HPDE6-E6E7 (cell line): Measurements from ENCODE around the gene RILPL1.
"Not testable (repeated sequence)": the region's sequence is repeated elsewhere in the genome, so short reads cannot be mapped to it uniquely, and the experiment has no call there.

Experiments used
- DNase-seq: peaks from one replicate; pipeline ENCODE4 v3.0.0; 2011; ENCODE audit warnings: missing footprints; ENCODE audit errors: extremely low spot score

Gene RILPL1

DNA sequence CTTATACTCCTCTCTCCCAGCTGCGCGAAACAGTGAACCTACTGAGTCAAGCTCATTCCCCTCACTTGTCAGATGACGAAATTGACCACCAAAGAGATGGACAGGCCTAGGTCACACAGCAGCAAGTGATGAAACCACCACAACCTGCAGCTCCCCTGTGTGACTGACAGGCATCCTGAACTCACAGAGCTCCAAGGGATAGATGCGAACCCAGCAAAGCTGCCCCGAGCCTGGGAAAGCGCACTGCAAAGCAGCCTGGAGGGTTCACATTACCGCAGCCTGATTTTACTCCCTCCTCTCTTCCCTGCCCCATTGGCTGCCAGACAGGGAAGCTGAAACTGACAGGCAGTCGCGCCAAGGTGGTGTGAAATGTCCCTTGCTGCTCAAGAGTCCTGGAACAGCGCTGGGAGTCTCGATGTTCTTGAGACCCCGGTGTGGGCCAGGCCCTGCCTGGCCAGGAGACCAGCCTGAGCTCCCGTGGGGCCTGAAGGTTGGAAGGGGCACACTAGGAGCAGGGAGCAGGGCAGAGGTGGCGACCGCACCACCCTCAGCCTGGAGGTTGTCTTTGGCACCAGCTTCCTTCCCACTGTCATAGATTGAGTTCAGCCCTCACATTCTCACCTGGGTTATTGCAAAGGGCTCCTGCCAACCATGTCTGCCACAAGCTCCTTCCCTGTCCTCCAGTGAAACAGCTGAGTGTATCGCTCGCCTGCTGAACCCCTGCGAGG is 39.2 kb downstream of the RILPL1 start:
- DNase-seq, result no peak

DNA sequence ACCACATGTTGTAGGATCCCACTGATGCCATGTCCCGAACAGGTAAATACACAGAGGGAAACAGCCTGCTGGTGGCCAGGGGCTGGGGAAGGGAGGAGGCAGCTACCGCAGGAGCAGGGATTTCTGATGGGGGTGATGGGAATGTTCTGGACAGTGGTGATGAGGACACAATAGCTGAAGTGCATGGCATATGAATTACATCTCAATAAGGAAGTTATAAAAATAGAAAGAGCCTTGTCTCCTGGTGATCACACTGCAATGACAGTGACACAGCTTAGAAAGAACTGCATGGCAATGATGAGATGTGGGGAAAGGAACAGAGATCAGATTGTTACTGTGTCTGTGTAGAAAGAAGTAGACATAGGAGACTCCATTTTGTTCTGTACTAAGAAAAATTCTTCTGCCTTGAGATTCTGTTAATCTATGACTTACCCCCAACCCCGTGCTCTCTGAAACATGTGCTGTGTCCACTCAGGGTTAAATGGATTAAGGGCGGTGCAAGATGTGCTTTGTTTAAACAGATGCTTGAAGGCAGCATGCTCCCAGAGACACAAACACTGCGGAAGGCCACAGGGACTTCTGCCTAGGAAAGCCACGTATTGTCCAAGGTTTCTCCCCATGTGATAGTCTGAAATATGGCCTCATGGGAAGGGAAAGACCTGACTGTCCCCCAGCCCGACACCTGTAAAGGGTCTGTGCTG is 41.0 kb downstream of the RILPL1 start:
- DNase-seq, result not testable (repeated sequence)

DNA sequence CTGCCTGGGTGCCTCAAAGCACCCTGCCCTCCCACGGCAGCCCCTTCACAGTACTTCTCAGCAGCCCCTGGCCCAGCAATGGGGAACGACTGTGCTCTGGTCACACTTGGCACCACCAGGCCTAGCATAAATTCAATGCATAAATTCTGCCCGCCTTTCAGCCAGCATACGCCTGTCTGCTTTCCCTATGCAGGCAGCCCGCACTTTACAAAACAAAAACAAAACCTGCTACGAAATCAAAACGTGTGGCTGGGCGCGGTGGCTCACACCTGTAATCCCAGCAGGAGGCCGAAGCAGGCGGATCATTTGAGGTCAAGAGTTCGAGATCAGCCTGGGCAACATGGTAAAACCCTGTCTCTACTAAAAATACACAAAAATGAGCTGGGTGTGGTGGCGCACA is 42.0 kb downstream of the RILPL1 start:
- DNase-seq, result no peak

DNA sequence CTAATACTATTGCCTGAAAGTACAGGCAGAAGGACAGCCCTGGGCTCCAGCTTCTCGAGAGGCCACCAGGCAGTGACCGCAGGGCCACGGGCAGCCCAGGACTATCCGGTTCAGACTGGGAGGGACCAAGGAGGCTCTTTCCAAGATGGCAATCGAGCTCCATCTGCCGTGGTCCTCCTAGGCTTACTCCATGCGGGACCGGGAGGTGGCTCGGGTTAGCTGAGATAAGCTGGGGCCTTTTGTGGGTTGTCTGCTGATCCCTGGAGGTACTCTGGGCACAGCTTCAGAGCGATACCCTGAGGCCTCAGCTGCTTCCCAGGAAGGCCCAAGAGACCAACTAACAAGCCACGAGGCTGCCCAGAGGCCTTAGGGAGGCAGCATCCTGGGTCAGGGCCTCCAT is 42.5 kb downstream of the RILPL1 start:
- no peak for DNase-seq

DNA sequence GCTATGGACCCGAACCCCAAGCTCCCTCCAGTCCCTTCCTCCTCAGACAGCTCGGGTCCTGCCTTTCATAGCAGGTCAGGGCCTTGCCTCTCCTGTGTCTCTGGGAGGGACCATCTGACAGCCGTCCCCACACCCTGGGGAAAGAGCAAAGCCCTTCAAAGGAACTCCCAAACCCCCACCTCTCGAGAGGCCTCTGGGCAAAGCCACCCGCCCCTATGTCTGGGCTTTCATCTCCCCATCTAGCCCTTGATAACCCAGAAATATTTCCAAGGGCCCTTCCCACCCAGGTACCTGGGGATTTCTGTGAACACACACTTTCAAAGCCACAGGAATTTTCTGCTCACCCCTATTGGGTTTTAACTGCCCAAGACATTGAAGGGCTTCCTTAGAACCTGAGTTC is 43.4 kb downstream of the RILPL1 start:
- DNase-seq, result no peak

DNA sequence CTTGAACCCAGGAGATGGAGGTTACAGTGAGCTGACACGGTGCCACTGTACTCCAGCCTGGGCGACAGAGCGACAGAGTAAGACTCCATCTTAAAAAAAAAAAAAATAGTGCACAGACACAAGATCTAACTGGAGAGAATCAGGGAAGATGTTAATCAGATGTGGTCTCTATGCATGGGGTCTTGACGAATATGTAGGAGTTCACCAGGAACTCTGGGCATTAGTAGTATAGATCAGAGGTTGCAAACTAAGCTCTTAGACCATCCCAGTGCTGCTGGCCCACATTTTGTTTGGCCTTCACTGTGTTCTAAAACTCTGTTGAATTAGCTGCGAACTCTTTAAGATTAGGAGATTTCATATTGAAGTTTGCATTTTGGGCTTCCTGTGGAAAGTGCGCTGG is 43.9 kb downstream of the RILPL1 start:
- no peak for DNase-seq

DNA sequence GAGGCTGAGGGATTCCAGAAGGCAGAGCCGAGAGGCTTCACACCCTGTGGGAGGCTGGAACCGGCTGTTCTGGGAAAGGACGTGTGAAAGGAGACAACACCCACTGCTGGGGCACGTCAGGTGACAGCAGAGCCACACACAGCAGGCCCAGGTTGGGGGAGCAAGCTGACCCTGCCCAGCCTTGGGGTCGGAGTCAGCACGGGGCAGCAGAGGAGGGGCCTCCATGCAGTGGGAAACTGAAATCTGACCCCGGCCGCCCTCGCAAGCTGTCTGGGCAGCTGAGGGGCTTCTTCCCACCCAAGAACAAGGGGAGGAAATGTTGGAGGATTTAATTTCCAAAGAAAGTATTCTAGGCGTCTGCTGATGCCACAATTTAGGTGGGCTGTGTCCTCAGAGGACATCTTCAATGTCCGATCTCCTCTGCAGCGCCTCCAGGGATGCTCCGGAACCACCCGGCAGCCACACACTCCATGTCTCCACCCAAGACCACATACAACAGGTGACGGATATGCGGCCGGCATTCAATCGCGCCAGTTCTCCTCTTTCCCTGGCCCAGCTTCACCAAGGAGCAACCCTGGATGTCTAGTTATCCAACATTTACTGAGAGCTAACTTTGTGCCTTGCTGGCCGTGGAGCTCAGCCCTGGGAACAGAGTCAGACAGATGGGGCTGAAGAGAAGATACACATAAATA is 44.8 kb downstream of the RILPL1 start:
- DNase-seq, result no peak

DNA sequence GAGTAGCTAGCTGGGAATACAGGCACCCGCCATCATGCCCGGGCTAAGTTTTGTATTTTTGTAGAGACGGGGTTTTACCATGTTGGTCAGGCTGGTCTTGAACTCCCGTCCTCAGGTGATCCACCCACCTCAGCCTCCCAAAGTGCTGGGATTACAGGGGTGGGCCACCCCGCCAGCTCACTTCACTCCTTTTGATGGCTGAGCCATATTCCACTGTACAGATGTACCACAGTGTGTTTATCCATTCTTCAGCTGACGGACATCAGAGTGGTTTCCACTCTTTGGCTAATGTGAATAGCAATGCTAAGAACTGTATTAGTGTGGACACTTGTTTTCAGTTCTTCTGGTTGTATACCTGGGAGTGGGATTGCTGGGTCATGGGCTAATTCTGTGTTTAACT is 46.1 kb downstream of the RILPL1 start:
- no peak for DNase-seq

DNA sequence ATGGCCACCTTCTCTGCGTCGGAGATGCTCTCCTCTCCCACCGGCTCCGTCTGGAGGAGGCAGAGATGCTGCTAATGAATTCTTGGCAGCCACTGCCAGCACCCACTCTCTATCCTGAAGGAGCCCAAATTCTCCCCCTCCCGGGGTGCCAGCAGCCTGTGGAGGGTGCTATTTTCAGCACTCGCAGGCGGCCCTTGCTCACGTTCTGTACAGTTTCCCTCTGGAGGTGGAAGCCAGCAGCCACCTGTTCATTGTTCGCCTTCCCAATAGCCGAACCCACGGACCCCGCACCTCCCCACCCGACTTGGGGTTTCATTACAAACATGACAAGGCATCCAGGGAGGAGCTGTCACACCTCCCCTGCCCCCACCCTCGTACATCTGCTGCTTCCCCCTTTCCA is 47.8 kb downstream of the RILPL1 start:
- DNase-seq, result no peak

DNA sequence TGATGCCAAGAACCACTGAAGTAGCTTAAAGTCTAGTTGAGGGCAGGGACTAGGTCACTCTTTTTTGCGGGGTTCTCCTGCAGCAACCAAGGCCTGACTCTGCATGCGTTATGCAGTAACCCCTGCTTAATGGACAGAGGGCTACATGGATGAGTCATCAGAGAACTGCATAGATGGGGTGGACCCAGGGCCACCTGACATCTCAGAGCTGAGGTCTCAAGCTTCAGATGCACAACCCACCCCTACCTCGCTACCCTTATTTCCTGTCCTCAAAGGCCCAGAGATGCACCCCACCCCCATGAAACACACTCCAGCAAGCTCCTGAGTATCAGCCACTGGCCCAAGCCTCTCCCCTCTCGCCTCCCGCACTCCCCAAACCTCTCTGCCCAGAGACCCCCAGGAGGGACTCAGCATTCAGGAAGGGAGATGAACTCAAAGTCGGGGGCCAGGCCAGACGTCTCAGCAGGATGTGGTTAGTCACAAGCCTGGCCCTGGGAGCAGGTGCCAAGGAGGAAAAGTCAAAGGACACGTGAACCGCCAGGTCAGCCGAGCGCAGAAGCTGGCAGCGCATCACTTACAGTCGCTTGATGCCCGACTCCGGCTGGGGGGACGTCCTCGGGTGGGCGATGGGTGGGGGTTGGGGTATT is 49.8 kb downstream of the RILPL1 start:
- no peak for DNase-seq

DNA sequence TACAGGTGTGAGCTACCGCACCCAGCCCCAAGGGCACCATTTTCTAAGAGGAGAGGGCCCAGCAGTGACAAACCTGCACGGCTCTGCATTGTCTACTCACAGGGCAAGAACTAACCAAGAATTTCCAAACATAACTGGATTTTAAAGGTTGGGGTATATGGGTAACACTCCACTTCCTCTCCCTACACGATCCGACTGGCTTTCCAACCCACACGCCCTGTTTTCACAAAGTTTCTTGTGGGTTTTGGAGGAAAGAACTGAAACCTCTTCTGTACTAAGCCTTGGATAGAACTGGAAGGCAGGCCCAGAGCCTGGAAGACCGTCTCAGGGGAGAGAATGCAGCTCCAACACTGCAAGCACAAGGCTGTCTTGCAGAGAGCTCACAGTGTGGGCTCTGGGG is 50.6 kb downstream of the RILPL1 start:
- no peak for DNase-seq

DNA sequence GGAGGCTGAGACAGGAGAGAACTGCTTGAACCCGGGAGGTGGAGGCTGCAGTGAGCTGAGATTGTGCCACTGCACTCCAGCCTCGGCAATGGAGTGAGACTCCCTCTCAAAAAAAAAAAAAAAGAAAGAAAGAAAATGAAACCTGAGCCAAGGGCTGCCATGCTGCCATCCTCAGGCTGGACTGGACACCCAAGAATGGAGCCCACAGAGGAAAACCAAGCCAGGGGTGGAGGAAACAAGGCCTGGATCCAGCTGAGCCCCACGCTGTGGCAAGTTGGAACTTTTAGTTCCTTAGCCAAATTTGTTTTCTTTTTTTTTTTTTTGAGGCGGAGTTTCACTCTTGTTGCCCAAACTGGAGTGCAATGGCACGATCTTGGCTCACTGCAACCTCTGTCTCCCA is 52.3 kb downstream of the RILPL1 start:
- DNase-seq, result not testable (repeated sequence)

DNA sequence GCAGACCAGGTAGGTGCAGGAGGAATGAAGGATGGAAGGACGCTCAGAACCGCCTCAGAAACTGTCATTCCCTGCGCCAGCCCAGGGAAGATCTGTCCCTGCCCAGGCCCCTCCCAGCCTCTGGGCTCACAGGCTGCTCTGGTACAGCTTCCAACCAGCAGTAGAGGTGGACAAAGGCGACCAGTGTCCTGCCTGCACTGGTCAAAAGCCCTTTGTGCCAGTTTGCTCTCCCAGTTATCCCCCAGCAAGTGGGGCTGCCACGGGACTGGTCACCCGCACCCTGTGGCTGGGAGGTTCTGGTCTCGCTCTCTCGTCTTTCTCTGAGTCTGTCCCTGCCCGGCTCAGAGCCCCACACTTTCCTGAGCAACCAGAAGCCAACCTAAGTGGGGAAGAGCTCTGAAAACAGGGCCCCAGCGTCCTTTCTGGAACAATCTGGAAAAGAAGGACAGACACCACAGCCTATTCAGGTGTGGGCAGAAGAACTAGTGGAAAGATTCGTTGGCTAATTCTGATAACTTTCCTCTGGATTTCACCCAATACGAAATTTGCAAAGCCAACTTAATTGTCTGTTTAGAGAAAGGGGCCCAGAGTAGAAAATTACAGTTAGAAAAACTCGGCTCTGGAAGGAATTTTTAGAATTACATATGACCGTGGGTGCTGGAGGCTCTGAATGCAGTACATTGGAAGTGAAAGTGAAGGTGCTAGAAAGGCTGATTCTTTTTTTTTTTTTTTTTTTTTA is 53.9 kb downstream of the RILPL1 start:
- no peak for DNase-seq

DNA sequence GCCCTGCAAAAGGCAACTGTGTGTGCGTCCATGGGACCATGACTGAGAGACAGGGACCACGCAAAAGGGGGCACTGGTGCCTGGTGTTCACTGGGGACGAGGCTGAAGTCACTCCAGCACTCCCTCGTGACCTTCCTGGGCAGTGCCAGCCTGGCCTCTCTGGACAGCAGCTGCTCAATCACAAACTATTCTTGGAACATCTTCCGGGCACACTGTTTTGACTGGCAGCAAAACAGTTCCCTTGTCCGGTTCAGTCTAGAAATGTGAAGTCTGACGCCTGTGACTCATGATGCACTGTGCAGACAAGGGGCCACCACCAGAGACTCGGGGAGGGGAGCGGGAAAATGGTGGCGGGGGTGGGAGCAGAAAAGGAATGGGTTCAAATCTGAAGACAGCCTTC is 54.8 kb downstream of the RILPL1 start:
- DNase-seq, result no peak

DNA sequence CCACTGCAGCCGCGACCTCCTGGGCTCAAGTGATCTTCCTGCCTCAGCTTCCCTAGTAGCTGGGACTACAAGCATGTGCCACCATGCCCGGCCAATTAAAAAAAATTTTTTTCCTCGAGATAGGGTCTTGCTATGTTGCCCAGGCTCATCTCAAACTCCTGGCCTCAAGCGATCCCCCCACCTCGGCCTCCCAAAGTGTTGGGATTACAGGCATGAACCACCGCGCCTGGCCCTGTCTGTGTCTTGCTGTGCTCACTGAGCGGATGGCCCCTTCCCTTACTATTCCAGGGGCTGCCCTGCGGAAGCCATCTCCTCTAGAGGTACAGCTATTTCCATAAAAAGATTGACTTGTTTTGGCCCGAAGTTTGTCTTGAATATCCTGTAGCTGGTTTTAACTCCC is 55.5 kb downstream of the RILPL1 start:
- DNase-seq, result no peak

DNA sequence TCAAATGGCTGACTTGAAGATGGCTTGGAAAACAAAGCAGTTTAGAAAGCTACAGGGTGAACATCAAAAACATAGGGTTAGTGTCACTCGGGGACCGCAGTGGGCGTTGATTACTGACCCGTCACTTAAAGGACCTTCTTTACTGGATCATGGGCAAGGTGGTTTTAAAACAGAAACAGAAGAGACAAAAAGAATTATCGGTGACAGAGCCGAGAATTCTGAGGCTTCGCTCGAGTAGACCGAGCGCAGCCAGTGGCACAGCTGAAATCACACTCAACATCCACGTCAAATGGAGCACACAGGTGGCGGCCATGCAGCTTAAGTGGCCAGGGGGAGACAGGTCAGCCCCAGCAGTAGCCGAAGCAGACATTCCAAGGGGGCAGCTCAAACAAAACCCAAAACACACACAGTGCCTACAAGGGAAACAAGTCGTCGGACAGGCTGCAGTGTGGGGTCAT is 58.2 kb downstream of the RILPL1 start:
- no peak for DNase-seq

DNA sequence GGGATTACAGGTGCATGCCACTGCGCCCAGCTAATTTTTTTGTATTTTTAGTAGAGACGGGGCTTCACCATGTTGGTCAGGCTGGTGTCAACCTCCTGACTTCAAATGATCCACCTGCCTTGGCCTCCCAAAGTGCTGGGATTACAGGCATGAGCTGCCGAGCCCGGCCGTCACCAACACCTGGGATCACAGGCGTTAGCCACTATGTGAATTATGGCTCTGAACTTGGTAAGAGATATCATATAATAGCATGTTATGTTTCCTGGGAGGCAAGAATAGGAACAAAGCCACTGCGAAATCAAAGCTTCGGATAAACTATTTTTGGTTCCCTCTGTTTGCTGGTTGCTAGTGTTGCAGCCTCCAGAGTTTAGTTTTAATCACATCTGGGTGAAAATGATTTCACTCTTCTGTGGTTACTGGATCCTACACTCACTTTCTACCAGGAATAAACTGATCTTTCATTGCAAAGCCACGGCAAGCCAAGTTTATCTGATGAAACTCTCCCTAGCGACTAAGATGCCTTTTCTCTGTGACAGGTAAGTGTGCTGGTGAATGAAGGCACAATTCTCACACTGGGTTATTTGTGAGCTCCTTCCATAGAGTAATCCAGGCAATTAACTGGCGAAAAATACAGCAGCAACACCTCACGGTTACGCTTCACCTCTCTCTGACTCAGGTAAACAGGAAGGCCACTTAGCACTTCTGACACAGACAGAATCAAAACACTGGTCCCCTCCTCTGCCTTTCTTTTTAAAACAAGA is 58.9 kb downstream of the RILPL1 start:
- no peak for DNase-seq

DNA sequence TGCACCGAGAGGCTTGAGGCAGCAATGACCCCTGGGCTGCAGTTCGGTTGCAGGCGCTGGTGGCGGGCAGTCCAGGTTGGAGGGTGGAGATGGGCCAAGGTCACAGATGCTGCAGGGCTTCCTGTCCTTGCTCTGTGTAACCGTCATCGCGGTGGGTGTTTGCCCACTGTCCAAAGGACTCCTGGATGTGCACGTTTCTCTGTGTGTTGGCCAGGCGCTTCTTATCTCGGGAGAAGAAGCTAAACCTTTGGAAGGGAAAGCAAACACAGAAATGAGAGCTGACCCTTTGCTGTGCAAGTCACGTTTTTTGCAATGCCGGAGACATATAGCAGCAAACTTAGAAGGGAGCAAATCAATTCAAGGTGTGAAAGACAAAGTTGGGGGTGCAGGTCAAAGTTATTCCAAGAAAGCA is 61.1 kb downstream of the RILPL1 start:
- DNase-seq, result no peak

DNA sequence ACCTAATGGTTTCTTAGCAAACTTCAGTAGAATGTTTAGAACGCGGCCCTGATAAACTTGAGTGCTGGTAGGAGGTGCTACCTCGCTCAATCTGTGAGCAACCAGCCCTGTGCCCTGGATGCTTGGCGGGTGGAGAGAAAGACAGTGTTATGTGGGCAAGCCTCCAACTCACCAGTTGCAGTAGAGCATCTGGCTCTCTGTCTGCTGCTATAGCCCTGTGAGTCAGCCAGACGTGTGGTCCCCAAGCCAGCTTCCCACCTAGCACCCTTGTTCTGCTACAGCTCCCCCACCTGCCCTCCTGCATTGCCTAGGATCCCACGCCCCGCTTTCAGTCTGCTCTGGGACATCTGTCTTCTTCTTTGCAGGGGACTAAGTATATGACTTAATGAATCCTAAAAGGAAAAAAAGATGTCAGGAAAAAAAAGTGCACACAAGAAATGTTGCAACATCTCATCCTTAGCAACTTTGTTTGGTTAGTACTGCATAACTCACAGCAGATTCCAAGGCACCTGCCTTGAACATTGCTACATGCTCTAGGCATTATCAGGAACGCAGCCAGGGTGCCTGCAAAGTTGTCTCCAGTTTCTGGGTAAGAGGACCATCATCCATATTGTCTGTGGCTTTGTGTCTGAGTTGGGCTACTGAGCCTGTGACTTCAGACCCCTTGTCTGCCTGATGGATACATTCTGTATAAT is 62.0 kb downstream of the RILPL1 start:
- no peak for DNase-seq

DNA sequence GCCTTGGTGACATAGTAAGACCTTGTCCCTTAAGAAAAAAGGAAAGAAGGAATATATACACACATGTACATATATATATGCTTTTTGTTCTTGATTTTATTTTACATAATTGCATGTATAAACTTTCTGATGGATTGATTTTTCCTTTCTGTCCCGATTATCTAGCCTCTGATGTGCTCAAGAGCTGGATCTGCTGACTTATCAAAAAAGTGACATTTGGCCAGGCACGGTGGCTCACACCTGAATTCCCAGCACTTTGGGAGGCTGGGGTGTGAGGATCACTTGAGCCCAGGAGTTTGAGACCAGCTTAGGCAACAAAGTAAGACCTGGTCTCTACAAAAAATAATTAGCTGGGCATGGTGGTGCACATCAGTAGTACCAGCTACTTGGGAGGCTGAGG is 63.5 kb downstream of the RILPL1 start:
- DNase-seq, result no peak
